DOHH2 (cell line): ENCODE measurements around the gene ZNF264.

ENCODE experiments used
- CTCF ChIP-seq: fragments of 200-600 bp; sonication (generic); IDR thresholded peaks from one replicate; pipeline ENCODE4 v1.5.1; 2014; ENCODE audit warnings: antibody characterized with exemption, mild to moderate bottlenecking, low read depth, low read length; ENCODE audit not compliant: poor library complexity, severe bottlenecking
- EZH2phosphoT487 ChIP-seq: fragments of 200-600 bp; sonication (generic); IDR thresholded peaks from 2 replicates; pipeline ENCODE4 v1.6.1; 2017; ENCODE audit warnings: borderline replicate concordance, mild to moderate bottlenecking, antibody characterized with exemption, low read length, moderate library complexity, mixed read lengths

GRCh38 chr19:57152921-57153320 lies 38.4 kb upstream of the ZNF264 start:
- TF ChIP-seq CTCF, result no peak
- TF ChIP-seq EZH2phosphoT487, result no peak
